Thyroid gland (tissue), 4 donors: ENCODE data around the gene DMRTB1. TPM values are rescaled to one million over a fixed set of nuclear protein-coding genes. Genes with fewer than 3 reads are reported as not detected.

Experiments
- DNase-seq, 2 donors: peaks; one replicate each; pipeline ENCODE4 v3.0.0-alpha.2; 2019
- H3K27ac ChIP-seq, 3 donors: fragments of 200-600 bp; sonication (generic); 1 replicate in 2 of 3; 2 replicates in 1 of 3; pipeline ENCODE4 v1.5.1; 2016 to 2019; ENCODE audit warnings: mild to moderate bottlenecking in 1 of 3, moderate library complexity in 1 of 3
- H3K27me3 ChIP-seq: fragments of 200-600 bp; sonication (generic); one replicate; pipeline ENCODE4 v1.5.1; 2019
- H3K36me3 ChIP-seq, 2 donors: fragments of 200-600 bp; sonication (generic); one replicate each; pipeline ENCODE4 v1.5.1; 2016 to 2019
- H3K4me1 ChIP-seq, 2 donors: fragments of 200-600 bp; sonication (generic); one replicate each; pipeline ENCODE4 v1.5.1; 2017 to 2019
- H3K4me3 ChIP-seq, 3 donors: fragments of 200-600 bp; sonication (generic); replicated peaks in 1 of 3; 1 replicate in 2 of 3; 2 replicates in 1 of 3; pipeline ENCODE4 v1.5.1; 2016; ENCODE audit warnings: mild to moderate bottlenecking in 1 of 3
- H3K9me3 ChIP-seq: fragments of 200-600 bp; sonication (generic); one replicate; pipeline ENCODE4 v1.5.1; 2017
- CTCF ChIP-seq, 6 experiments: fragments of 200-600 bp in 3 of 6; fragments of 450-650 bp in 3 of 6; sonication (generic) in 3 of 6; IDR thresholded peaks; one replicate each; pipeline ENCODE4 v1.5.1; 2016 to 2019; ENCODE audit warnings: antibody characterized with exemption in 6 of 6, mild to moderate bottlenecking in 2 of 6, inconsistent platforms in 1 of 6, moderate library complexity in 1 of 6
- POLR2A ChIP-seq, 2 donors: fragments of 450-650 bp; IDR thresholded peaks; one replicate each; pipeline ENCODE4 v1.6.1; 2017; ENCODE audit warnings: antibody characterized with exemption in 2 of 2, mild to moderate bottlenecking in 2 of 2, moderate library complexity in 1 of 2
- WGBS, 2 donors: methylation state at CpG; one replicate each; pipeline ENCODE4 v1.1.5; 2017; 5-methylcytosine and 5-hydroxymethylcytosine counted together
- intact Hi-C: fragments of 100-400 bp; cut with DNase I; formaldehyde crosslinking; loops from one replicate; pipeline ENCODE4 v1.15.1; 2023
- total RNA-seq, 4 donors: library from RNA; depleted of rRNA; stranded (reverse); fragments of >200 nt; gene quantifications; one replicate each; pipeline ENCODE4 v1.2.3, GENCODE V29; 2016

DMRTB1 gene
- total RNA-seq, 4 donors from 2014 or later = 0.27 TPM; not detected in 3

GRCh38 chr1:53473463-53473862 lies 14.3 kb downstream of the DMRTB1 start:
- no peak for DNase-seq
- H3K9me3 ChIP-seq = no peaks in the 10 kb centered on the region
- WGBS, 2 donors = 88% methylated on average over 3 of the region's 3 CpGs
- TF ChIP-seq CTCF (IDR thresholded peaks at IDR 0.05) (peak in 1 of 6 experiments; percentile 24), POLR2A (IDR thresholded peaks at IDR 0.05) (no peak)
- H3K27me3 ChIP-seq = no peaks in the 10 kb centered on the region
- H3K36me3 ChIP-seq = no peaks in the 10 kb centered on the region
- no peak overlapping the region for H3K4me3 ChIP-seq
- H3K4me1 ChIP-seq = peaks cover 0 to 4% of the 10 kb centered on the region in 2 donors
- intact Hi-C loops = no loop called here
- no peak overlapping the region for H3K27ac ChIP-seq

GRCh38 chr1:53475664-53476063 lies 16.5 kb downstream of the DMRTB1 start:
- Histone ChIP-seq H3K36me3 (no peaks in the 10 kb centered on the region), H3K27ac (no peak overlapping the region), H3K4me1 (no peaks in the 10 kb centered on the region), H3K4me3 (no peak overlapping the region), H3K9me3 (no peaks in the 10 kb centered on the region), H3K27me3 (no peaks in the 10 kb centered on the region)
- intact Hi-C loops = no loop called here
- DNase-seq = no peak
- TF ChIP-seq POLR2A (IDR thresholded peaks at IDR 0.05) (no peak), CTCF (IDR thresholded peaks at IDR 0.05) (no peak)
- WGBS, 2 donors = 81 to 87% methylated on average over 7 of the region's 7 CpGs

GRCh38 chr1:53476579-53476978 lies 17.4 kb downstream of the DMRTB1 start:
- H3K27me3 ChIP-seq = no peaks in the 10 kb centered on the region
- no peak overlapping the region for H3K4me3 ChIP-seq
- H3K9me3 ChIP-seq = no peaks in the 10 kb centered on the region
- intact Hi-C loops = no loop called here
- H3K27ac ChIP-seq = no peak overlapping the region
- no peaks in the 10 kb centered on the region for H3K36me3 ChIP-seq
- no peak for TF ChIP-seq POLR2A (IDR thresholded peaks at IDR 0.05)
- TF ChIP-seq CTCF (IDR thresholded peaks at IDR 0.05) = no peak
- 86 to 91% methylated on average over 7 to 8 of the region's 8 CpGs for WGBS, 2 donors
- DNase-seq = no peak
- no peaks in the 10 kb centered on the region for H3K4me1 ChIP-seq

- DNase-seq = no peak
- no peak overlapping the region for H3K27ac ChIP-seq
- 77 to 82% methylated on average over 12 of the region's 12 CpGs for WGBS, 2 donors
- H3K9me3 ChIP-seq = no peaks in the 10 kb centered on the region
- H3K27me3 ChIP-seq = no peaks in the 10 kb centered on the region
- no peaks in the 10 kb centered on the region for H3K4me1 ChIP-seq
- intact Hi-C loops = no loop called here
- no peaks in the 10 kb centered on the region for H3K36me3 ChIP-seq
- TF ChIP-seq CTCF (IDR thresholded peaks at IDR 0.05) (no peak), POLR2A (IDR thresholded peaks at IDR 0.05) (no peak)
- H3K4me3 ChIP-seq = no peak overlapping the region
Measured at GRCh38 chr1:53477651-53478501, 18.7 kb downstream of the DMRTB1 start.

GRCh38 chr1:53478502-53478818 lies 19.3 kb downstream of the DMRTB1 start:
- Histone ChIP-seq H3K9me3 (no peaks in the 10 kb centered on the region), H3K4me1 (no peaks in the 10 kb centered on the region), H3K4me3 (no peak overlapping the region), H3K27ac (no peak overlapping the region), H3K36me3 (no peaks in the 10 kb centered on the region), H3K27me3 (no peaks in the 10 kb centered on the region)
- no peak for DNase-seq
- intact Hi-C loops = no loop called here
- no peak for TF ChIP-seq CTCF (IDR thresholded peaks at IDR 0.05)
- TF ChIP-seq POLR2A (IDR thresholded peaks at IDR 0.05) = no peak
- WGBS, 2 donors = 87 to 92% methylated on average over 2 of the region's 2 CpGs
